ENCODE data around the gene AMN.

GRCh38 chr14:102914474-102915291 is 7.8 kb upstream of the AMN start:
- TF ChIP-seq EZH2 (IDR thresholded peaks at IDR 0.05; ENCODE audit: borderline replicate concordance, low read depth, low read length, poor library complexity, severe bottlenecking): no peak
- no peak for TF ChIP-seq CTCF (conservative IDR thresholded peaks at IDR 0.05; ENCODE audit: low read depth, low read length)

Data from A673 (cell line).